ENCODE data around the gene GPS1. TPM values are rescaled to one million over a fixed set of nuclear protein-coding genes. Genes with fewer than 3 reads are reported as not detected.
A peak's percentile ranks its signal among the peaks of the same experiment; 100 is the strongest.

GPS1 gene
- total RNA-seq, 6 donors from 2014 or later, result 55.2 to 147 (median 108) TPM

DNA sequence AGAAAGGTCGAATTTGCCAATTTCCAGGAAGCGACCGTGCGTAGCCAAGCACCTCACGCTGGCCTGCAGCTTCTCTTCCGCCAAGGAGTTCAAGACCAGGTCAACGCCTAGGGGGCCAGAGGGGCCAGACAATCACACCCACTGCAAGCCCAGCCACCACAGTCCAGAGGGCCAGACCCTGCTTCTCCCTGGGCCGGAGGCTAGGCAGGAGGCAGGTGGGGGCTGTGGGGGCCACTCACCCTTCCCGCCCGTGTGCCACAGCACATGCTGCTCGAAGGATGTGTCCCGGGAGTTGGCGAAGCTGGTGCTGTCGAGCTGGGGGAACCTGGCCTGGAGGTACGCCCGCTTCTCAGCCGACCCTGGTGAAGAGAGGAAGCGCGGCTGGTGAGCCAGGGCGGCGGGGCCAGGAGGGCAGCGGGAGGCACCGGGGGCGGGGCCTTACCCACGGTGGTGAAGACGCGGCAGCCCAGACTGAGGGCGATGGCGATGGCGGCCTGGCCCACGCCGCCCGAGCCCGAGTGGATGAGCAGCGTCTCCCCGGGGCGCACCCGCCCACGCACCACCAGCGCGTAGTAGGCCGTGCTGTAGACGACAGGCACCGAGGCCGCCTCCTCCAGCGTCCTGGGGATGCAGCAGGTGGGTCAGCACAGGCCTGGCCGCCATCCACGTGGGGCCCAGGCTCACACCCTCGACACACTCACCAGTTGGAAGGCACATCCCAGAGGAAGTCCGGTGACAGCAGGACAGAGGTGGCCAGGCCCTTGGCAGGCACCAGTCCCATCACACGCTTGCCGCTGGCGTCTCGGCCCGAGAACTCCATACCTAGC, 32.0 kb downstream of the GPS1 start:
- ATAC-seq (ENCODE audit: low FRiP score in 2 of 2) (no peak), DNase-seq (peak in 1 of 2 donors; percentile 85)
- Histone ChIP-seq H3K9me3 (no peaks in the 10 kb centered on the region), H3K4me3 (no peak overlapping the region), H3K36me3 (peaks cover 92 to 100% (median 99%) of the 10 kb centered on the region in 4 donors), H3K4me1 (no peaks in the 10 kb centered on the region), H3K27me3 (no peaks in the 10 kb centered on the region), H3K27ac (no peak overlapping the region)
- WGBS, 2 donors, result 87 to 94% methylated on average over 16 to 53 of the region's 55 CpGs
- TF ChIP-seq EP300 (IDR thresholded peaks at IDR 0.05) (no peak), POLR2A (IDR thresholded peaks at IDR 0.05) (no peak), POLR2AphosphoS5 (IDR thresholded peaks at IDR 0.05) (no peak)
- TF ChIP-seq, protein P1, sequence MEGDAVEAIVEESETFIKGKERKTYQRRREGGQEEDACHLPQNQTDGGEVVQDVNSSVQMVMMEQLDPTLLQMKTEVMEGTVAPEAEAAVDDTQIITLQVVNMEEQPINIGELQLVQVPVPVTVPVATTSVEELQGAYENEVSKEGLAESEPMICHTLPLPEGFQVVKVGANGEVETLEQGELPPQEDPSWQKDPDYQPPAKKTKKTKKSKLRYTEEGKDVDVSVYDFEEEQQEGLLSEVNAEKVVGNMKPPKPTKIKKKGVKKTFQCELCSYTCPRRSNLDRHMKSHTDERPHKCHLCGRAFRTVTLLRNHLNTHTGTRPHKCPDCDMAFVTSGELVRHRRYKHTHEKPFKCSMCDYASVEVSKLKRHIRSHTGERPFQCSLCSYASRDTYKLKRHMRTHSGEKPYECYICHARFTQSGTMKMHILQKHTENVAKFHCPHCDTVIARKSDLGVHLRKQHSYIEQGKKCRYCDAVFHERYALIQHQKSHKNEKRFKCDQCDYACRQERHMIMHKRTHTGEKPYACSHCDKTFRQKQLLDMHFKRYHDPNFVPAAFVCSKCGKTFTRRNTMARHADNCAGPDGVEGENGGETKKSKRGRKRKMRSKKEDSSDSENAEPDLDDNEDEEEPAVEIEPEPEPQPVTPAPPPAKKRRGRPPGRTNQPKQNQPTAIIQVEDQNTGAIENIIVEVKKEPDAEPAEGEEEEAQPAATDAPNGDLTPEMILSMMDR (IDR thresholded peaks at IDR 0.05), result no peak

DNA sequence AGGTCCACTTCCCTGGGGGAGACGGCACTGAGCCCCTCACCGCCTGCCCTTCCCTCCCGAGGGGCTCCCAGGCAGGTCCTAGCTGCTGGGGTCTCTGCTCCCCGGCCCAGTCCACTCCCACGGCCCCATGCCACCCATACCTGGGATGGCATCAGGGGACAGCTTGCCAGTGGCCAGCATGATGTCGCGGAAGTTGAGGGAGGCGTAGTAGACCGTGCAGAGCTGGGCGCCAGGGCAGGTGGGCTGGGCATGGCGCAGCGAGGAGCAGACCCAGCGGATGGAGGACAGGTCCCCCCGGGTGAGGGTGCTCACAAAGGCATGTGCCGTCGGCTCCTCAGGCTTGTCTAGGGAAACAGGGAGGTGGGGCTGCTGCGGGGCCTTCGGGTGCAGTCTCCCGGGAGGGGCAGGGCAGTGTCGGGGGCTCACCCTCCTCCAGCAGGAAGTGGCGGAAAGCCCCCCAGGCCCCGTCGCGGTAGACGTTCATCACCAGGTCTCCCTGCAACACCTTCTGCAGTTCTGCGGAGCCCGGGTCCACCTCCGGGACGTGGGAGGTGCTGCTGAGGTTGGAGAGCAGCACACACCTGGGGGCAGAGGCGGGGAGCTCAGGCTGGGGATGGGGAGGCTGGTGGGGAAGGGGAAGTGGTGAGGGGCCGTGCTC, 32.8 kb downstream of the GPS1 start:
- H3K4me3 ChIP-seq, result no peak overlapping the region
- 92 to 94% methylated on average over 21 to 29 of the region's 31 CpGs for WGBS, 2 donors
- H3K9me3 ChIP-seq, result no peaks in the 10 kb centered on the region
- TF ChIP-seq POLR2A (IDR thresholded peaks at IDR 0.05) (no peak), EP300 (IDR thresholded peaks at IDR 0.05) (no peak), POLR2AphosphoS5 (IDR thresholded peaks at IDR 0.05) (no peak)
- TF ChIP-seq, protein P1 (IDR thresholded peaks at IDR 0.05), result no peak
- no peaks in the 10 kb centered on the region for H3K4me1 ChIP-seq
- ATAC-seq (ENCODE audit: low FRiP score in 2 of 2) (no peak), DNase-seq (peak in 1 of 2 donors; percentile 77)
- peaks cover 92 to 100% (median 99%) of the 10 kb centered on the region in 4 donors for H3K36me3 ChIP-seq
- no peaks in the 10 kb centered on the region for H3K27me3 ChIP-seq
- H3K27ac ChIP-seq, result no peak overlapping the region

DNA sequence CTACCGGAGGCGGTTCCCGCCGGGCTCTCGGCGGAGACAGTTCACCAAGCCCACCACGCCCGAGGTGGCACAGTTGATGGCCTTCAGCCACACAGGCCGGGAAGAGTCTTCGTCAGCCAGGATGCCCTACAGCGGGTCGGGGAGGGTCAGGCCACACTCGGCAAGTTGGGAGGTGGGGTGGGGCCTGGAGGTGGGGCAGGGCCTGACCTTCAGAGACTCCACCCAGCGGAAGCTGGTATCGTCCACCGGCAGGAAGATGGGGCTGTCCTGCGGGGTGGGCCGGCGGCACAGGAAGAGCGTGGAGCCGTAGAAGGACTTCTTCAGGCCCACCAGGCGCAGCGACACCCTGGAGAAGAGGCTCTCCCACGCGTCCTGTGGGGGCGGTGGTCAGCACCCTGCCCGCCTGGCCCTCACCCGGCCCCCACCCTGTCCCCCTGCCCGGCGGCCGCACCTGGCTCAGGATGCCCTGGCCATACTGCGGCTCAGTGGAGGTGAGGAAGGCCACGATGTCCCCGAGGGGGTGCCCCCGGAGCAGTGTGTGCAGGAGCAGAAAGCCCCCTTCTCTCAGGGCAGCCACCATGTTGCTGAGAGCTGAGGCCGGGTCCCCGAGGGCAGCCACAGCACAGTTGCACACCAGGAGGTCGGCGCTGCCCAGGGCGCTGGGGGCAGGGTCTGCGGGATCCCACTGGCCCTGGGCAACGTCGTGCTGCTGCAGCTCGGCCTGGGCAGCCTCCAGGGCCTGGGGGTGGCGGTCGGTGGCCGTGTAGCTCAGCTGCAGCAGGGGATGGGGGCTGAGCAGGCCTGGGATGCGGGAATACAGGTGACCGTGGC, 33.5 kb downstream of the GPS1 start:
- Histone ChIP-seq H3K4me1 (no peaks in the 10 kb centered on the region), H3K36me3 (peaks cover 92 to 100% (median 99%) of the 10 kb centered on the region in 4 donors), H3K4me3 (no peak overlapping the region), H3K27me3 (no peaks in the 10 kb centered on the region), H3K9me3 (no peaks in the 10 kb centered on the region), H3K27ac (no peak overlapping the region)
- DNase-seq (peak in 1 of 2 donors; percentile 78), ATAC-seq (ENCODE audit: low FRiP score in 2 of 2) (no peak)
- no peak for TF ChIP-seq POLR2A (IDR thresholded peaks at IDR 0.05)
- TF ChIP-seq EP300 (IDR thresholded peaks at IDR 0.05), result no peak
- TF ChIP-seq POLR2AphosphoS5 (IDR thresholded peaks at IDR 0.05), result no peak
- TF ChIP-seq, protein P1 (IDR thresholded peaks at IDR 0.05), result no peak
- WGBS, 2 donors, result 88 to 96% methylated on average over 25 to 26 of the region's 49 CpGs

DNA sequence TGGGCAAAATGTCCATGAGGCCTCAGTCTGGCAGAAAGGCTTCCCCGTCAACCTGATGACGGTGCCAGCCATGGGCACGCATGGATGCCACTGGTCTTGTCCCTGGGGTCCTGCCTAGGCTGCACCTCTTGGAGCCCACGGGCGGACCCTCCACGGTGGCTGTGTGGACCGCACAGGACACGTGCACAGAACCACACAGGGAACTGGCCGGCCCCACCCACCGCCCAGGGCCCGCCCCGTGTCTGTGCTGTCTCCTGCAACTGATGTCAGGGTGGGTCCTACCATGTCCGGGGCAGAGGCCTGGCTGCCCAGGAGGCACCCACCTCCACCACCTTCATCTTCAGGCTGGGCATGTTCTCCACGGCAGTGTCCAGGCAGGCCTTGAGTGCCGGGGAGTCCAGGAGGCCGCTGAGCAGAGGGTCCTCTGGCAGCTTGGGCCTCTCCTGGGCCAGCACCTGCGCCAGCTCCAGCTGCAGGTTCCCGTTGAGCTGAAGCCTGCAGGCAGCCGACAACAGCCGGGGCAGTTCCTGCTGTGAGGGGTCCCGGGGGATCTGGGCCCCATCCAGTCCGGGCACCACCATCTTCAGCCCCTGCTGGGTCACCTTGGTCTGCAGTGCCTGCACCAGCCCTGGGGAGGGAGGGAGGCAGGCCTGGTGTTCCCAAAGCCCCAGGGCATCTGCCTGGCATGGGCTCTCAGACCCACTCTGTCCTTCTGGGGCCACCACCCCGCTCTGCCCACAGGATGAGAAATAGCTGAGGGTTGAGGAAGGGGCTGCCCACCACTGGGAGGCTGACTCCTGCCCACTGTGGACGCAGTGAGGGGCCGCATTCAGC, 34.5 kb downstream of the GPS1 start:
- H3K4me3 ChIP-seq, result no peak overlapping the region
- H3K9me3 ChIP-seq, result no peaks in the 10 kb centered on the region
- no peak for TF ChIP-seq POLR2A (IDR thresholded peaks at IDR 0.05)
- no peak for TF ChIP-seq POLR2AphosphoS5 (IDR thresholded peaks at IDR 0.05)
- TF ChIP-seq, protein P1 (IDR thresholded peaks at IDR 0.05), result no peak
- TF ChIP-seq EP300 (IDR thresholded peaks at IDR 0.05), result no peak
- DNase-seq (peak in 1 of 2 donors; percentile 76), ATAC-seq (ENCODE audit: low FRiP score in 2 of 2) (no peak)
- peaks cover 93 to 100% (median 99%) of the 10 kb centered on the region in 4 donors for H3K36me3 ChIP-seq
- no peak overlapping the region for H3K27ac ChIP-seq
- 96 to 100% methylated on average over 2 to 23 of the region's 25 CpGs for WGBS, 2 donors
- H3K4me1 ChIP-seq, result no peaks in the 10 kb centered on the region
- H3K27me3 ChIP-seq, result no peaks in the 10 kb centered on the region
